Ovary (tissue), 3 donors: Measurements from ENCODE around the gene RPS15.

ENCODE experiments used
- EP300 ChIP-seq: sonication (generic); formaldehyde crosslinking; IDR thresholded peaks from one replicate; pipeline ENCODE4 v1.6.1; 2017; ENCODE audit warnings: antibody characterized with exemption
- POLR2A ChIP-seq: fragments of 450-650 bp; IDR thresholded peaks from one replicate; pipeline ENCODE4 v1.6.1; 2017; ENCODE audit warnings: antibody characterized with exemption, mild to moderate bottlenecking, moderate library complexity
- TF ChIP-seq, protein P1 (sequence below), 3 donors: fragments of 450-650 bp in 2 of 3; fragments of 200-600 bp in 1 of 3; IDR thresholded peaks; one replicate each; pipeline versions ENCODE4 v1.5.1 to v1.8.0; 2016 to 2022; ENCODE audit warnings: antibody characterized with exemption in 3 of 3, mild to moderate bottlenecking in 1 of 3
- donor health status: DM: no; HTN: no; CAD: no.

DNA sequence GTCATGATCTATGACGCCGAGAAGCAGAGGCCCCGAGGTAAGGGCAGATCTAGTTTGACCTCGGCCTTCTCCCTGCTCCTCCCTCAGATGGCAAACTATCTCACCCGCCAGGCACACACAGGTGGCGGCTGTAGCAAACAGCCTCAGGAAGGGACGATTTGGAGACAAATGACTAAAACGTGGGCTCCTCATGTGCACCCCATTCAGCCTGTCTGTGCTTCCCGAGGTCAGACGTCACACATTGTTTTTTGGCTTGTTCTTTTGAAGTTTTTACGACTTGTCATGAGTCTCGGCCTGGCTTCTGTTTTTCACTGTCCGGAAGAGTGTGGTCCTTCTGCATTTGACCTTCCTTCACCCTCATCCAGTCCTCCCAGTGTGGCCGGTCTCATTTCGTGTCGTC lies 15.8 kb upstream of the RPS15 start:
- TF ChIP-seq, protein P1, sequence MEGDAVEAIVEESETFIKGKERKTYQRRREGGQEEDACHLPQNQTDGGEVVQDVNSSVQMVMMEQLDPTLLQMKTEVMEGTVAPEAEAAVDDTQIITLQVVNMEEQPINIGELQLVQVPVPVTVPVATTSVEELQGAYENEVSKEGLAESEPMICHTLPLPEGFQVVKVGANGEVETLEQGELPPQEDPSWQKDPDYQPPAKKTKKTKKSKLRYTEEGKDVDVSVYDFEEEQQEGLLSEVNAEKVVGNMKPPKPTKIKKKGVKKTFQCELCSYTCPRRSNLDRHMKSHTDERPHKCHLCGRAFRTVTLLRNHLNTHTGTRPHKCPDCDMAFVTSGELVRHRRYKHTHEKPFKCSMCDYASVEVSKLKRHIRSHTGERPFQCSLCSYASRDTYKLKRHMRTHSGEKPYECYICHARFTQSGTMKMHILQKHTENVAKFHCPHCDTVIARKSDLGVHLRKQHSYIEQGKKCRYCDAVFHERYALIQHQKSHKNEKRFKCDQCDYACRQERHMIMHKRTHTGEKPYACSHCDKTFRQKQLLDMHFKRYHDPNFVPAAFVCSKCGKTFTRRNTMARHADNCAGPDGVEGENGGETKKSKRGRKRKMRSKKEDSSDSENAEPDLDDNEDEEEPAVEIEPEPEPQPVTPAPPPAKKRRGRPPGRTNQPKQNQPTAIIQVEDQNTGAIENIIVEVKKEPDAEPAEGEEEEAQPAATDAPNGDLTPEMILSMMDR (IDR thresholded peaks at IDR 0.05) = no peak
- no peak for TF ChIP-seq EP300
- TF ChIP-seq POLR2A = no peak
